Uterus (tissue), 4 donors: ENCODE results near the gene PHPT1. TPM values are rescaled to one million over a fixed set of nuclear protein-coding genes. Genes with fewer than 3 reads are reported as not detected.
A peak's percentile ranks its signal among the peaks of the same experiment; 100 is the strongest.
"Not testable (repeated sequence)": the region's sequence is repeated elsewhere in the genome, so short reads cannot be mapped to it uniquely, and the experiment has no call there.

Experiments
- DNase-seq, 2 donors: peaks; one replicate each; pipeline ENCODE4 v3.0.0-alpha.2; 2019 to 2020
- H3K27ac ChIP-seq, 2 donors: fragments of 200-600 bp; sonication (generic); 1 replicate in 1 of 2; 2 replicates in 1 of 2; pipeline ENCODE4 v1.5.1; 2016 to 2018
- H3K27me3 ChIP-seq, 2 donors: fragments of 200-600 bp; sonication (generic); one replicate each; pipeline ENCODE4 v1.5.1; 2018 to 2019; ENCODE audit warnings: control low read depth in 1 of 2
- H3K36me3 ChIP-seq, 2 donors: fragments of 200-600 bp; sonication (generic); one replicate each; pipeline ENCODE4 v1.5.1; 2019; ENCODE audit warnings: control low read depth in 1 of 2
- H3K4me1 ChIP-seq, 2 donors: fragments of 200-600 bp; sonication (generic); one replicate each; pipeline ENCODE4 v1.5.1; 2018 to 2019; ENCODE audit warnings: control low read depth in 1 of 2
- H3K4me3 ChIP-seq, 2 donors: fragments of 200-600 bp; sonication (generic); 1 replicate in 1 of 2; 2 replicates in 1 of 2; pipeline ENCODE4 v1.5.1; 2018 to 2019; ENCODE audit warnings: mild to moderate bottlenecking in 1 of 2
- H3K9me3 ChIP-seq, 2 donors: fragments of 200-600 bp; sonication (generic); one replicate each; pipeline ENCODE4 v1.5.1; 2019; ENCODE audit warnings: control low read depth in 1 of 2
- CTCF ChIP-seq, 4 experiments: fragments of 200-600 bp in 2 of 4; fragments of 450-650 bp in 2 of 4; sonication (generic) in 2 of 4; IDR thresholded peaks; one replicate each; pipeline ENCODE4 v1.5.1; 2016 to 2019; ENCODE audit warnings: antibody characterized with exemption in 4 of 4, mild to moderate bottlenecking in 2 of 4, moderate library complexity in 1 of 4
- POLR2A ChIP-seq, 2 donors: fragments of 450-650 bp; IDR thresholded peaks; one replicate each; pipeline ENCODE4 v1.6.1; 2016; ENCODE audit warnings: antibody characterized with exemption in 2 of 2, mild to moderate bottlenecking in 1 of 2, moderate library complexity in 1 of 2
- intact Hi-C: fragments of 100-400 bp; cut with DNase I; formaldehyde crosslinking; loops from one replicate; pipeline ENCODE4 v1.15.1; 2023; ENCODE audit warnings: low total_unique reads
- total RNA-seq, 4 donors: library from RNA; depleted of rRNA in 3 of 4; stranded (reverse); fragments of >200 nt in 3 of 4; gene quantifications; one replicate each; pipeline versions ENCODE4 v1.1.0 to v1.2.4, GENCODE V29; 2014 to 2023
- donor health status: DM: yes; HTN: yes; CAD: no.

PHPT1 gene
- 10 to 100 TPM; 12.4 to 55.5 (median 31.4) TPM for total RNA-seq

DNA sequence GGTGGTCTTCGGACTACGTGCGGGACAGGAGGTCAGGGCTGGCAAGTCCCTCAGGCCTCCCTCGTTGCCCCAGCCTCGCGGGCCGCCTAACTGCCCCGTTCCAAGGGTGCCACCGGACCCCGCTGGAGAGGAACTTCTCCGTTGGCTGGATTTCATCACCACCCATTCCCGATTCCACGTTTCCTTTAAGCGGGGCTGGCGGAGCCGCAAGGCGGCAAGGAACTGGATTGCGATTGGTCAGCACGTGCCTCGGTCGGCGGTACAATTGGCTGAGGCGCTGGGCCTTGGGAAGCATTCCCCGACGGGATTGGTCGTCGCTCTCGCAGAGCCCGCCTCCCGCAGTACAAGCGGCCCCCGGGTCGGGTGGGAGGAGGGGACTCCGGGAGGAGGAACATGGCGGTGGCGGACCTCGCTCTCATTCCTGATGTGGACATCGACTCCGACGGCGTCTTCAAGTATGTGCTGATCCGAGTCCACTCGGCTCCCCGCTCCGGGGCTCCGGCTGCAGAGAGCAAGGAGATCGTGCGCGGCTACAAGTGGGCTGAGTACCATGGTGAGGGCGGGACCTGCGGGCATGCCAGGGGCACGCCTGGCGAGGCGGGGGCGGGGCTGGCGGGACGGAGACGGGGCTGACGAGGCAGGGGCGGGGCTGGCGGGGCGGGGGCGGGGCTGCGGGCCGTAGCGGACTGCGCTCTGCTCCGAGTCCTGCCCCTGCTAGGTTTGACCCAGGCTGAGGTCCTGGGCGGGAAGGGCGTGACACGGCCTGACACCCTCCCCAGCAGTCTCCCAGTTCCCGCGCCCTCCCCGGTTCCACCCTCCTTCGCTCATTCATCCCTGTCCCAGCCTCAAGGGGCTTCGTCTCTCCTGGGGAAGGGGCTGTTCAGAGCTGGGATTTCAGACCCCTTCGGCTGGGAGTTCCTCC, at the start of gene PHPT1:
Gene PHPT1, plus strand, starts transcription at position 372 of the 922 bp plus-strand sequence. Its CDS starts 22 bp downstream, at position 394.
- Histone ChIP-seq H3K36me3 (no peaks in the 10 kb centered on the region), H3K9me3 (no peaks in the 10 kb centered on the region), H3K27ac (peak within 1 kb of the TSS; percentile 81 to 90), H3K27me3 (peaks cover 7 to 27% of the 10 kb centered on the region in 2 donors), H3K4me3 (peak within 1 kb of the TSS; percentile 54 to 85), H3K4me1 (peaks cover 5 to 29% of the 10 kb centered on the region in 2 donors)
- TF ChIP-seq POLR2A (IDR thresholded peaks at IDR 0.05): peak in 1 of 2 donors; percentile 85
- peak in 1 of 4 experiments; percentile 2 for TF ChIP-seq CTCF (IDR thresholded peaks at IDR 0.05)
- DNase-seq: peak; percentile 98
- intact Hi-C loops: no loop called here

- TF ChIP-seq POLR2A (IDR thresholded peaks at IDR 0.05) (no peak), CTCF (IDR thresholded peaks at IDR 0.05) (no peak)
- H3K4me1 ChIP-seq: peaks cover 0 to 17% of the 10 kb centered on the region in 2 donors
- intact Hi-C loops: no loop called here
- no peaks in the 10 kb centered on the region for H3K36me3 ChIP-seq
- peak overlapping the region in 1 of 2 donors; percentile 19 for H3K4me3 ChIP-seq
- no peak overlapping the region for H3K27ac ChIP-seq
- H3K27me3 ChIP-seq: peaks cover 17 to 32% of the 10 kb centered on the region in 2 donors
- peak; percentile 57 to 65 for DNase-seq
- no peaks in the 10 kb centered on the region for H3K9me3 ChIP-seq
Observed at GRCh38 chr9:136799854-136800657, 49.2 kb upstream of the PHPT1 start.

DNA sequence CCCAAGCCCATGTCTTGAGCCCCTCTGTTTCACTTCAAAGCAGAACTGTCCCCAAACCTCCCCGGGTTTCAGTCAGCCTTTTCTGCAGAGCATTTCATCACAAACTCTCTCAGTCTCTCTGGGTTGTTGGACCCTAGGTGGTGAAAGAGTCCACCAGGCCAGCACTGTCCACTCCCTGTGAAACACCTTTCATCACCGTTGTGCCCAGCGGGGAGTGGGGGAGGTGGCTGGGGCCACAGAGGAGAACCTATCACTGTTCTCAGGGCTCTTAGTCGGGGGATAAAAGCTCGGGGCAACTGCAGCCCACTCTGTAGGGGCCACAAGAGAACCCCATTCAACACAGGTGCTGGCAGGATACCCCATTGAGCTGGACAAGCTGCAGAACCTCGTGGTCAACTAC, 46.9 kb upstream of the PHPT1 start:
- no peaks in the 10 kb centered on the region for H3K36me3 ChIP-seq
- no peak overlapping the region for H3K4me3 ChIP-seq
- H3K9me3 ChIP-seq: no peaks in the 10 kb centered on the region
- no peak for TF ChIP-seq CTCF (IDR thresholded peaks at IDR 0.05)
- DNase-seq: no peak
- intact Hi-C loops: no loop called here
- peaks cover 0 to 17% of the 10 kb centered on the region in 2 donors for H3K4me1 ChIP-seq
- peaks cover 17 to 32% of the 10 kb centered on the region in 2 donors for H3K27me3 ChIP-seq
- H3K27ac ChIP-seq: no peak overlapping the region

DNA sequence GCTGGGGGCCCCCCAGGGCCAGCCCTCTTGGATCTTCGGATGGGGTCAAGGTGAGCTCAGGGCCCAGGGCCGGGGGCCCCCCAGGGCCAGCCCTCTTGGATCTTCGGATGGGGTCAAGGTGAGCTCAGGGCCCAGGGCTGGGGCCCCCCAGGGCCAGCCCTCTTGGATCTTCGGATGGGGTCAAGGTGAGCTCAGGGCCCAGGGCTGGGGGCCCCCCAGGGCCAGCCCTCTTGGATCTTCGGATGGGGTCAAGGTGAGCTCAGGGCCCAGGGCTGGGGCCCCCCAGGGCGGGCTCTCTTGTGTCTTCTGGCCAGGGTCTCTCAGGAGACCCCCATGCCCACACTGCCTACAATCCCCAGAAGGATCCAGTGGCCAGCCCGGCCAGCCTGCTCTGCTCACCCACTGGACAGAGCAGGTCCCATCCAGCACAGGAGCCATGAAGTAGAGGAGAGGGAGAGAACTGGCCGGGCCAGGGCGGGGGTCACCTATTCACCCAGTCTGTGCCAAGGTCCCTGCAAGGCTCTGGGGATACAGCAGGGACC, 46.1 kb upstream of the PHPT1 start:
- peaks cover 0 to 17% of the 10 kb centered on the region in 2 donors for H3K4me1 ChIP-seq
- H3K27me3 ChIP-seq: peaks cover 17 to 32% of the 10 kb centered on the region in 2 donors
- DNase-seq, H3K27ac ChIP-seq, H3K36me3 ChIP-seq, H3K4me3 ChIP-seq, intact Hi-C loops, H3K9me3 ChIP-seq: not testable (repeated sequence)
